C4-2B (cell line): ENCODE measurements around the gene KCNS1.

ENCODE experiments used
- H3K27ac ChIP-seq: fragments of 450-650 bp; 2 replicates; pipeline ENCODE4 v1.5.1; 2017
- CTCF ChIP-seq: fragments of 450-650 bp; conservative IDR thresholded peaks from 2 replicates; pipeline ENCODE4 v1.5.1; 2017; ENCODE audit warnings: mild to moderate bottlenecking
- ZFX ChIP-seq: fragments of 450-650 bp; IDR thresholded peaks from 2 replicates; pipeline ENCODE4 v1.6.1; 2017

Gene KCNS1

GRCh38 chr20:45061244-45061643, 39.7 kb downstream of the KCNS1 start:
- H3K27ac ChIP-seq, result no peak overlapping the region

GRCh38 chr20:45060294-45060693, 40.6 kb downstream of the KCNS1 start:
- TF ChIP-seq CTCF (no peak), ZFX (no peak)
- H3K27ac ChIP-seq, result no peak overlapping the region

More at GRCh38 chr20:45061244-45061643, 39.7 kb downstream of the KCNS1 start:
- TF ChIP-seq CTCF (no peak), ZFX (no peak)

GRCh38 chr20:45059022-45059728, 41.8 kb downstream of the KCNS1 start:
- no peak overlapping the region for H3K27ac ChIP-seq
- TF ChIP-seq ZFX, result no peak
- no peak for TF ChIP-seq CTCF

GRCh38 chr20:45058168-45058850, 42.6 kb downstream of the KCNS1 start:
- TF ChIP-seq CTCF (no peak), ZFX (no peak)
- H3K27ac ChIP-seq, result no peak overlapping the region

GRCh38 chr20:45056473-45057173, 44.3 kb downstream of the KCNS1 start:
- H3K27ac ChIP-seq, result peak overlapping the region; percentile 74
- TF ChIP-seq CTCF (no peak), ZFX (no peak)

GRCh38 chr20:45055056-45055455, 45.9 kb downstream of the KCNS1 start:
- no peak for TF ChIP-seq CTCF
- TF ChIP-seq ZFX, result no peak
- H3K27ac ChIP-seq, result no peak overlapping the region
